GM19099 (cell line): Measurements from ENCODE around the gene NCR1.

Experiments used
- POLR2A ChIP-seq: IDR thresholded peaks from 3 replicates; pipeline ENCODE4 v1.6.1; 2011; ENCODE audit warnings: low read depth; ENCODE audit not compliant: insufficient read length; ENCODE audit errors: extremely low read depth

NCR1 gene

GRCh38 chr19:54905803-54906511 is at the start of gene NCR1:
Gene NCR1 (plus strand): TSS chr19:54906148. CDS start chr19:54906188, 40 bp downstream.
- no peak for TF ChIP-seq POLR2A

DNA sequence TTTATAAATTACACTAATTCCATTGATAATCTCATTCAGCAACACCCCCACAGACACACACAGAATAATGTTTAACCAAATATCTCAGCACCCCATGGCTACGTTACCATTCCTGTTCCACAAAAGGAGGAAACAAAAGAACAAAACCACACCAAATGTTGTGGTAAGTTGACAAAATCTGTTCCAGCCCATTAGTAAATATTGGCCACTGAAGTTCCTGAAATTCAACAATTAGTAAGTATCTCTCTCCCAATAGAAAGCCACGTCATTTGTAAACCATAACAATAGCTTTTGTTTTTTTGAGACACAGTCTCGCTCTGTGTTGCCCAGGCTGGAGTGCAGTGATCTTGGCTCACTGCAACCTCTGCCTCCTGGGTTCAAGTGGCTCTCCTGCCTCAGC is 34.3 kb upstream of the NCR1 start:
- no peak for TF ChIP-seq POLR2A

DNA sequence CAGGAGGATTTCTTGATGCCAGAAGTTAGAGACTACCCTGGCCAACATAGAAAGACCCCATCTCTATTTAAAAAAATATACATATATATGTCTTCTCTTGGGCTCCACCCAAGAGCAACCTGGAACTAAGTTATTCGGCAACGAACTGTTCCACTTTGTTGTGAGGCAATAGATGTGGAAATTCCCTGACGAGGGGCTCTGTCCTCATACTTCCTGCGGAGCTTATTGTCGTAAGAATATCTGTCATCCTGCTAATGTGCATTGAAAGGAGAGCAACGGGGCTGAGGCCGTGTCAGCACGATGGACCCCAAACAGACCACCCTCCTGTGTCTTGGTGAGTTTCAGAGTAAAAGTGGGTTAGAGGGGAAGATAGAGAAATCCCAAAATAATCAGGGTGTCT is 32.0 kb upstream of the NCR1 start, which contains the start of gene FCAR:
FCAR (plus strand) TSS at position 246 of the 400 bp plus-strand sequence; CDS start at position 301, 55 bp downstream.
- TF ChIP-seq POLR2A, result no peak

DNA sequence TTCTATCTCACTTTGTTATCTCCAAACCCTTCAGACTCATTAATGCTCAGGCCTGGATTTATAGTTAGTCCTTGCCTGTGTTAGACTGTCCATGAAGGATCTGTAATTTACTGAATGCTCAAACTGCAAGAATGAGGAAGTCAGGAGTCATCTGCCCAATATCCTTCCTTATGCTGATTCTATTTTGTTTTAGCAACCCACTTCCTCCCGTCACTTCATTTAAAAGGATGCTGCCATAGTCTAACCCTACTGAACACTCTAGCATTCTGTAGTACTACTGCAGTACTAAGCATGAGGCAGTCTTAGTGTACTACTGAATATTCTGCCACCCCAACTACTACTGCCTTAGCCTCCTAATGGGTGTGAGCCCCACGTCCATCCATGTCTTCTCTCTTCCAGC is 30.4 kb upstream of the NCR1 start:
- TF ChIP-seq POLR2A, result no peak

DNA sequence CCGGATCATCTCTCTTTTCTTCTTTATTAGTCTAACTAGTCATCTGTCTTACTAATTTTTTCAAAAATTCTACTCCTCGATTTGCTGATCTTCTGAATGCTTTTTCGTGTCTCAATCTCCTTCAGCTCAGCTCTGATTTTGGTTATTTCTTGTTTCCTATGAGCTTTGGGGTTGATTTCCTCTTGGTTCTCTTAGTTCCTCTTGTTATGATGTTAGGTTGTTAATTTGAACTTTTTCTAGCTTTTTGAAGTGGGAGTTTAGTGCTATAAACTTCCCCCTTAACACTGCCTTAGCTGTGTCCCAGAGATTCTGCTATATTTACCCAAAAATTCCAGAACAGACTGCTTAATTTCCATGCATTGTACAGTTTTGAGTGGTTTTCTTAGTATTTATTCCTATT is 28.5 kb upstream of the NCR1 start:
- TF ChIP-seq POLR2A, result no peak

GRCh38 chr19:54881884-54882283 is 24.1 kb upstream of the NCR1 start:
- no peak for TF ChIP-seq POLR2A

- no peak for TF ChIP-seq POLR2A
Observed at GRCh38 chr19:54882758-54883157, 23.2 kb upstream of the NCR1 start.

DNA sequence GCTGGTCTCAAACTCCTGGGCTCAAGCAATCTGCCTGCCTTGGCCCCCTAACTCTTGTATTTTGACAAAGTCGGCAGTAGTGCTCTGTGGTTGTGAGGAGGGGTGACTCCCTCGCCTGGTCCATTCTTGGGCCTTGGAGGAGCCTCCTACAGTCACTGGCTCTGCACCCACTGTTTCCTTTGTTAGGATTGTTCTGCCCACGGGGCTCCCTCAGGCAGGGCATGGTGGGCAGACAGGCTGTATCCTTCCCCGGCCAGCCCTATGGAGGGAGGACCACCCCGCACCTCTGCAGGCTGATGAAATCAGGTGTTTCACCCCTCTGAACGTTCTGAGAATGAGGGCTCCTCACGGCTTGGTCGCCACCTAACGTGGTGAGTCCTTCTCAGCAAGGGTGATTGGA is 22.7 kb upstream of the NCR1 start:
- no peak for TF ChIP-seq POLR2A

DNA sequence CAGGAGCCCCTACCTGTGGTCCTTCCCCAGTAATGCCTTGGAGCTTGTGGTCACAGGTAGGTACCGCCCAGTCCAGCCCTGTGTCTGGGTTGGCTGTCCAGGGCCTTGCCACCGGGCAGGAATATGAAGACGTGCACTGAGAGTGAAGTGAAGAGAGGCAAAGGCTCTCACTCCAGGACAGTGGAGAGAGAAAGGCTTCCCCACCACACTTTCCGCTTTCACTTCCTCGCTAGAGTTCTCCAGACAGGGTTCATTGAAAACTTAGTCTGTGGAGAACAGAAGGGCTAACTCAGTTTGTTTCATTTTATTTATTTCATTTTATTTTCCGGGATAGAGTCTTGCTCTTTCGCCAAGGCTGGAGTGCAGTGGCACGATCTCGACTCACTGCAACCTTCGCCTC is 17.7 kb upstream of the NCR1 start:
- TF ChIP-seq POLR2A, result no peak

DNA sequence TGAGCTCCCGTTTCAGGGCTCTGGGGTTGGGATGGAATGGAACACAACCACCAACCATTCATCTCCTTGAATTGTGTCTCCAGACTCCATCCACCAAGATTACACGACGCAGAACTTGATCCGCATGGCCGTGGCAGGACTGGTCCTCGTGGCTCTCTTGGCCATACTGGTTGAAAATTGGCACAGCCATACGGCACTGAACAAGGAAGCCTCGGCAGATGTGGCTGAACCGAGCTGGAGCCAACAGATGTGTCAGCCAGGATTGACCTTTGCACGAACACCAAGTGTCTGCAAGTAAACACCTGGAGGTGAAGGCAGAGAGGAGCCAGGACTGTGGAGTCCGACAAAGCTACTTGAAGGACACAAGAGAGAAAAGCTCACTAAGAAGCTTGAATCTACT is 16.4 kb upstream of the NCR1 start:
- TF ChIP-seq POLR2A, result no peak

- TF ChIP-seq POLR2A, result no peak
Observed at GRCh38 chr19:54893406-54893805, 12.5 kb upstream of the NCR1 start.

DNA sequence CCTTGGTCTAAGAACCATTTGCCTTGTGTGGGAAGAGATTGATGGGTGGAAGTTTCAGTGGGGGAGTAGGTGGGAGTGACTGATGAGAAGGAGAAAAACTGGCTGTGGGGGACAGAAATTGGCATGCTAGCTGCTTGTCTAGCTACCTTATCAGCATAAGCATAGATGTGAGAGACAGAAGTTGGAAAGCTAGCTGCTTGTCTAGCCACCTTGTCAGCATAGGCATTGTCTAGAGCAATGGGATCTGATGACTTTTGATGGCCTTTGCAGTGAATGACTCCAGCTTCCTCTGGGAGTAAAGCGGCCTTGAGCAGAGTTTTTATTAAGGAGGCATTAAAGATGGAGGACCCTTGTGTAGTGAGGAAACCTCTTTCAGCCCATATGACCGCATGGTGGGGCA is 9.9 kb upstream of the NCR1 start:
- TF ChIP-seq POLR2A, result no peak

- TF ChIP-seq POLR2A, result no peak
Observed at GRCh38 chr19:54902061-54902460, 3.9 kb upstream of the NCR1 start.

DNA sequence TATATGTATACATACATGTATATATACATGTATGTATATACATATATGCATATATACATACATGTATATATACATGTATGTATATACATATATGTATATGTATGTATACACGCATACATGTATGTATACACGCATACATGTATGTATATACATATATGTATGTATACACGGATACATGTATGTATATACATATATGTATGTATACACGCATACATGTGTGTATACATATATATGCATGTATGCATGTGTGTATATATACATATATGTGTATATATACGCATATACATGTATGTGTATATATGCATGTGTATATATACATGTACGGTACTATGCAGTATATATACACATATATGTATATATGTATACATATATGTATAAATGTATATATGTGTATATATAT is 2.6 kb upstream of the NCR1 start:
- TF ChIP-seq POLR2A, result no peak

GRCh38 chr19:54905421-54905802 is 536 bp upstream of the NCR1 start:
- TF ChIP-seq POLR2A, result no peak

DNA sequence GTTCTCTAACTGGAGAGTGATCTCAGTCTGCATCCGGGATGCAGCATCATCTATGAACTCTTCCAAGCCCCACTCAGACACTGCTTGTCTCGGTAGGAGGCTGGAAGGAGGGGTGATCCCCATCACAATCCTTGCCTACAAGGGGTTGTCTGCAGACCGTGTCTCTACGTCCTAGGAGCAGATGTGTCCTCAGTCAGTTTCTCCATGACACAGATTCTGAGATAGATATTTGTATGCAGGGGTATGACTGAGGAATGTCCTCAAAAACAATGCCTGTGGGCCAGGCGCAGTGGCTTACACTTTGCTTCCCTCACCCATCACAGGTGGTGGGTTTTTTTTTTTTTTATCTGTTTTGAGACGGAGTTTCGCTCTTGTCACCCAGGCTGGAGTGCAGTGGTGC is 871 bp downstream of the NCR1 start:
- TF ChIP-seq POLR2A, result no peak

GRCh38 chr19:54916822-54917221 is 10.9 kb downstream of the NCR1 start:
- no peak for TF ChIP-seq POLR2A
